Left forelimb (tissue), 1 donor: ENCODE data around the gene TNNC2.
"Not testable (repeated sequence)": the region's sequence is repeated elsewhere in the genome, so short reads cannot be mapped to it uniquely, and the experiment has no call there.

ENCODE experiments used
- DNase-seq: peaks from one replicate; pipeline ENCODE4 v3.0.0-alpha.2; 2018; ENCODE audit warnings: low spot score

Gene TNNC2

GRCh38 chr20:45821947-45822346 lies 5.2 kb downstream of the TNNC2 start:
- no peak for DNase-seq

GRCh38 chr20:45819466-45819865 lies 7.6 kb downstream of the TNNC2 start:
- no peak for DNase-seq

GRCh38 chr20:45818239-45818638 lies 8.9 kb downstream of the TNNC2 start:
- no peak for DNase-seq

GRCh38 chr20:45817376-45818194 lies 9.5 kb downstream of the TNNC2 start:
- no peak for DNase-seq

- no peak for DNase-seq
Observed at GRCh38 chr20:45816951-45817350, 10.2 kb downstream of the TNNC2 start.

- DNase-seq, result no peak
Observed at GRCh38 chr20:45814314-45814713, 12.8 kb downstream of the TNNC2 start.

- DNase-seq, result no peak
Observed at GRCh38 chr20:45813489-45813888, 13.6 kb downstream of the TNNC2 start.

- DNase-seq, result no peak
Observed at GRCh38 chr20:45813006-45813340, 14.1 kb downstream of the TNNC2 start.

GRCh38 chr20:45812157-45813005 lies 14.7 kb downstream of the TNNC2 start, which contains the start of gene UBE2C:
Gene UBE2C (plus strand): TSS chr20:45812644. CDS start chr20:45812696, 52 bp downstream.
- peak; percentile 95 for DNase-seq

- DNase-seq, result no peak
Observed at GRCh38 chr20:45810191-45810970, 16.7 kb downstream of the TNNC2 start.

GRCh38 chr20:45801851-45802250 lies 25.3 kb downstream of the TNNC2 start:
- no peak for DNase-seq

GRCh38 chr20:45798935-45799642 lies 28.0 kb downstream of the TNNC2 start:
- no peak for DNase-seq

GRCh38 chr20:45797955-45798354 lies 29.2 kb downstream of the TNNC2 start:
- not testable (repeated sequence) for DNase-seq

GRCh38 chr20:45797510-45797909 lies 29.6 kb downstream of the TNNC2 start:
- DNase-seq, result not testable (repeated sequence)

- DNase-seq, result no peak
Observed at GRCh38 chr20:45796337-45797065, 30.6 kb downstream of the TNNC2 start.

GRCh38 chr20:45792317-45793118 lies 34.6 kb downstream of the TNNC2 start:
- no peak for DNase-seq

- no peak for DNase-seq
Observed at GRCh38 chr20:45788351-45788750, 38.8 kb downstream of the TNNC2 start.

GRCh38 chr20:45783656-45784294 lies 43.3 kb downstream of the TNNC2 start:
- DNase-seq, result no peak

- no peak for DNase-seq
Observed at GRCh38 chr20:45782890-45783289, 44.2 kb downstream of the TNNC2 start.
